GM18505 (cell line): ENCODE measurements around the gene EXOC5.

Experiments used
- ATAC-seq: cut with Tn5 transposase; IDR thresholded peaks from one replicate; pipeline ENCODE4 v1.9.1; 2021; ENCODE audit not compliant: unreplicated experiment
- POLR2A ChIP-seq: IDR thresholded peaks from 4 replicates; pipeline ENCODE4 v1.6.1; 2011; ENCODE audit warnings: borderline replicate concordance; ENCODE audit not compliant: insufficient read depth, insufficient read length; ENCODE audit errors: extremely low read depth

Gene EXOC5

GRCh38 chr14:57169901-57170300 is 98.8 kb downstream of the EXOC5 start:
- ATAC-seq: no peak
- no peak for TF ChIP-seq POLR2A

GRCh38 chr14:57168138-57168679 is 100.5 kb downstream of the EXOC5 start:
- TF ChIP-seq POLR2A: no peak
- ATAC-seq: no peak

- ATAC-seq: no peak
Measured at GRCh38 chr14:57161583-57162234, 107.0 kb downstream of the EXOC5 start.

GRCh38 chr14:57160333-57160732 is 108.4 kb downstream of the EXOC5 start:
- no peak for TF ChIP-seq POLR2A
- no peak for ATAC-seq

More at GRCh38 chr14:57161583-57162234, 107.0 kb downstream of the EXOC5 start:
- TF ChIP-seq POLR2A: no peak

- no peak for ATAC-seq
Measured at GRCh38 chr14:57153286-57153685, 115.4 kb downstream of the EXOC5 start.

More at GRCh38 chr14:57153286-57153685, 115.4 kb downstream of the EXOC5 start:
- TF ChIP-seq POLR2A: no peak
